Gastroesophageal sphincter (tissue), 4 donors: ENCODE data around the gene SPATS2L. TPM values are rescaled to one million over a fixed set of nuclear protein-coding genes. Genes with fewer than 3 reads are reported as not detected.
A peak's percentile ranks its signal among the peaks of the same experiment; 100 is the strongest.

ENCODE experiments used
- ATAC-seq: fragments of 150-250 bp; one replicate; pipeline ENCODE4 v1.9.1; 2016; ENCODE audit warnings: mild to moderate bottlenecking, moderate library complexity
- H3K27ac ChIP-seq, 4 donors: fragments of 200-600 bp; sonication (generic) in 3 of 4; 1 replicate in 3 of 4; 2 replicates in 1 of 4; pipeline ENCODE4 v1.5.1; 2016 to 2019
- H3K27me3 ChIP-seq: fragments of 200-600 bp; sonication (generic); one replicate; pipeline ENCODE4 v1.5.1; 2019
- H3K36me3 ChIP-seq, 2 donors: fragments of 200-600 bp; sonication (generic); one replicate each; pipeline ENCODE4 v1.5.1; 2019; ENCODE audit warnings: control low read depth in 1 of 2
- H3K4me1 ChIP-seq, 3 donors: fragments of 200-600 bp; sonication (generic); 1 replicate in 2 of 3; 2 replicates in 1 of 3; pipeline ENCODE4 v1.5.1; 2016 to 2019; ENCODE audit warnings: control low read depth in 2 of 3
- H3K4me3 ChIP-seq, 2 donors: fragments of 200-600 bp; sonication (generic); one replicate each; pipeline ENCODE4 v1.5.1; 2019; ENCODE audit warnings: mild to moderate bottlenecking in 1 of 2, moderate library complexity in 1 of 2
- H3K9me3 ChIP-seq, 3 donors: fragments of 200-600 bp; sonication (generic); one replicate each; pipeline ENCODE4 v1.5.1; 2017 to 2019; ENCODE audit warnings: control low read depth in 2 of 3
- CTCF ChIP-seq, 4 experiments: fragments of 200-600 bp in 2 of 4; fragments of 450-650 bp in 2 of 4; sonication (generic) in 1 of 4; IDR thresholded peaks; one replicate each; pipeline ENCODE4 v1.5.1; 2017 to 2019; ENCODE audit warnings: antibody characterized with exemption in 4 of 4, mild to moderate bottlenecking in 2 of 4, moderate library complexity in 2 of 4
- EP300 ChIP-seq: sonication (generic); formaldehyde crosslinking; IDR thresholded peaks from one replicate; pipeline ENCODE4 v1.6.1; 2017; ENCODE audit warnings: antibody characterized with exemption, mild to moderate bottlenecking
- POLR2A ChIP-seq, 2 donors: fragments of 450-650 bp; IDR thresholded peaks; one replicate each; pipeline ENCODE4 v1.6.1; 2017; ENCODE audit warnings: antibody characterized with exemption in 2 of 2, mild to moderate bottlenecking in 2 of 2, moderate library complexity in 1 of 2
- POLR2AphosphoS5 ChIP-seq: sonication (generic); formaldehyde crosslinking; IDR thresholded peaks from one replicate; pipeline ENCODE4 v1.6.1; 2017; ENCODE audit warnings: antibody characterized with exemption
- WGBS, 2 donors: methylation state at CpG; one replicate each; pipeline ENCODE4 v1.1.5; 2018; ENCODE audit warnings: low coverage in 1 of 2; 5-methylcytosine and 5-hydroxymethylcytosine counted together
- total RNA-seq, 4 donors: library from RNA; depleted of rRNA; stranded (reverse); fragments of >200 nt; gene quantifications; one replicate each; pipeline ENCODE4 v1.1.0, GENCODE V29; 2016

SPATS2L gene
- total RNA-seq, 4 donors from 2014 or later = 50.6 to 120 (median 91.5) TPM

GRCh38 chr2:200471928-200472645 is 165.6 kb downstream of the SPATS2L start:
- peaks cover 0 to 37% (median 0%) of the 10 kb centered on the region in 3 donors for H3K4me1 ChIP-seq
- no peak overlapping the region for H3K4me3 ChIP-seq
- H3K9me3 ChIP-seq = no peaks in the 10 kb centered on the region
- no peaks in the 10 kb centered on the region for H3K27me3 ChIP-seq
- TF ChIP-seq POLR2AphosphoS5 (no peak), EP300 (no peak), CTCF (IDR thresholded peaks at IDR 0.05) (no peak), POLR2A (IDR thresholded peaks at IDR 0.05) (no peak)
- no peak for ATAC-seq
- H3K36me3 ChIP-seq = peaks cover 0 to 94% of the 10 kb centered on the region in 2 donors
- H3K27ac ChIP-seq = no peak overlapping the region
- 43 to 90% methylated on average over 1 to 5 of the region's 8 CpGs for WGBS, 2 donors

GRCh38 chr2:200472853-200473464 is 166.5 kb downstream of the SPATS2L start:
- H3K4me3 ChIP-seq = no peak overlapping the region
- no peak overlapping the region for H3K27ac ChIP-seq
- TF ChIP-seq POLR2A (IDR thresholded peaks at IDR 0.05) (no peak), POLR2AphosphoS5 (no peak), CTCF (IDR thresholded peaks at IDR 0.05) (no peak), EP300 (no peak)
- no peaks in the 10 kb centered on the region for H3K9me3 ChIP-seq
- WGBS, 2 donors = 67 to 90% methylated on average over 1 to 8 of the region's 14 CpGs
- no peaks in the 10 kb centered on the region for H3K27me3 ChIP-seq
- H3K4me1 ChIP-seq = peaks cover 0 to 28% (median 0%) of the 10 kb centered on the region in 3 donors
- H3K36me3 ChIP-seq = peaks cover 0 to 91% of the 10 kb centered on the region in 2 donors
- no peak for ATAC-seq

- H3K36me3 ChIP-seq = peaks cover 0 to 82% of the 10 kb centered on the region in 2 donors
- no peaks in the 10 kb centered on the region for H3K9me3 ChIP-seq
- no peak overlapping the region for H3K27ac ChIP-seq
- no peaks in the 10 kb centered on the region for H3K27me3 ChIP-seq
- WGBS, 2 donors = 74 to 85% methylated on average over 4 of the region's 4 CpGs
- H3K4me1 ChIP-seq = peaks cover 0 to 5% (median 0%) of the 10 kb centered on the region in 3 donors
- no peak for ATAC-seq
- no peak overlapping the region for H3K4me3 ChIP-seq
- no peak for TF ChIP-seq POLR2A (IDR thresholded peaks at IDR 0.05)
- TF ChIP-seq CTCF (IDR thresholded peaks at IDR 0.05) = no peak
- no peak for TF ChIP-seq POLR2AphosphoS5
- no peak for TF ChIP-seq EP300
Measured at GRCh38 chr2:200475795-200476194, 169.3 kb downstream of the SPATS2L start.

GRCh38 chr2:200476836-200477235 is 170.3 kb downstream of the SPATS2L start:
- WGBS, 2 donors = 50 to 62% methylated on average over 4 to 6 of the region's 8 CpGs
- H3K36me3 ChIP-seq = peaks cover 0 to 72% of the 10 kb centered on the region in 2 donors

More at GRCh38 chr2:200476836-200477235, 170.3 kb downstream of the SPATS2L start:
- TF ChIP-seq EP300 = no peak
- no peak for TF ChIP-seq POLR2A (IDR thresholded peaks at IDR 0.05)
- TF ChIP-seq CTCF (IDR thresholded peaks at IDR 0.05) = no peak
- TF ChIP-seq POLR2AphosphoS5 = no peak
- Histone ChIP-seq H3K4me1 (no peaks in the 10 kb centered on the region), H3K4me3 (no peak overlapping the region), H3K9me3 (no peaks in the 10 kb centered on the region), H3K27me3 (no peaks in the 10 kb centered on the region), H3K27ac (peak overlapping the region in 3 of 4 donors; percentile 16 to 66 (median 17))
- no peak for ATAC-seq
